ENCODE data around the gene MACROD2. TPM values are rescaled to one million over a fixed set of nuclear protein-coding genes. Genes with fewer than 3 reads are reported as not detected.

MACROD2 gene
- polyA plus RNA-seq, 2 of the 4 experiments (the other 2 are of a cell fraction) = 0.96 to 1.3 TPM

- no peaks in the 10 kb centered on the region for H3K4me1 ChIP-seq
- H3K4me2 ChIP-seq = no peak overlapping the region
- WGBS (ENCODE audit: missing lambda C conversion rate) = 67% methylated on average over 3 of the region's 3 CpGs
- ATAC-seq (no peak), FAIRE-seq (no peak), DNase-seq (ENCODE audit: low read depth in 1 of 2, low spot score in 1 of 2) (no peak)
- CTCF ChIA-PET = no interaction called here
- no peak overlapping the region for H3K4me3 ChIP-seq
- H3K9me3 ChIP-seq = no peaks in the 10 kb centered on the region
- H3K27ac ChIP-seq = no peak overlapping the region
- TF ChIP-seq E2F6 (IDR thresholded peaks at IDR 0.05; ENCODE audit: borderline replicate concordance, low read depth) (no peak), SMC3 (IDR thresholded peaks at IDR 0.05) (no peak), GATA3 (IDR thresholded peaks at IDR 0.05; ENCODE audit: borderline replicate concordance) (no peak), NPAS2 (CRISPR knock-in tag; IDR thresholded peaks at IDR 0.05; ENCODE audit: borderline replicate concordance) (no peak), BCL3 (IDR thresholded peaks at IDR 0.05) (no peak), REST (IDR thresholded peaks at IDR 0.05) (no peak)
- POLR2A ChIA-PET = no interaction called here
These were observed 1149.6 kb downstream of the MACROD2 start for GRCh38 chr20:15144916-15145315.

GRCh38 chr20:15146948-15147347 is 1151.6 kb downstream of the MACROD2 start:
- H3K4me2 ChIP-seq = no peak overlapping the region
- no peak for FAIRE-seq
- no peaks in the 10 kb centered on the region for H3K9me3 ChIP-seq
- TF ChIP-seq MAX (IDR thresholded peaks at IDR 0.05) = no peak
- TF ChIP-seq FOSL2 (IDR thresholded peaks at IDR 0.05) = no peak
- TF ChIP-seq FOSL2 (CRISPR knock-in tag; IDR thresholded peaks at IDR 0.05) = no peak
- no peak for TF ChIP-seq RAD21 (conservative IDR thresholded peaks at IDR 0.05 in 1 of 2, IDR thresholded peaks at IDR 0.05 in 1 of 2)
- no peak for TF ChIP-seq ELK1 (IDR thresholded peaks at IDR 0.05; ENCODE audit: low read depth, low read length)
- TF ChIP-seq NPAS2 (CRISPR knock-in tag; IDR thresholded peaks at IDR 0.05; ENCODE audit: borderline replicate concordance) = no peak
- TF ChIP-seq USF2 (IDR thresholded peaks at IDR 0.05) = no peak
- TF ChIP-seq CTCF (IDR thresholded peaks at IDR 0.05) = no peak
- TF ChIP-seq FOXS1 (CRISPR knock-in tag; IDR thresholded peaks at IDR 0.05) = no peak
- no peak for TF ChIP-seq TFCP2L1 (CRISPR knock-in tag; IDR thresholded peaks at IDR 0.05)
- no peak for TF ChIP-seq EP300 (IDR thresholded peaks at IDR 0.05)
- no peak for TF ChIP-seq HDAC2 (IDR thresholded peaks at IDR 0.05)
- TF ChIP-seq CBX2 (IDR thresholded peaks at IDR 0.05; ENCODE audit: borderline replicate concordance, low read depth) = no peak
- TF ChIP-seq ESRRA (IDR thresholded peaks at IDR 0.05; ENCODE audit: borderline replicate concordance, low read length) = no peak
- no peak for TF ChIP-seq MYC (IDR thresholded peaks at IDR 0.05; ENCODE audit: borderline replicate concordance, low read length)
- no peak for TF ChIP-seq KDM5A (IDR thresholded peaks at IDR 0.05)
- no peak overlapping the region for H3K27ac ChIP-seq
- H3K4me1 ChIP-seq = no peaks in the 10 kb centered on the region
- no peak for ATAC-seq
- H3K4me3 ChIP-seq = no peak overlapping the region
- ChIA-PET CTCF (no interaction called here), POLR2A (no interaction called here)
- DNase-seq (ENCODE audit: low read depth in 1 of 2, low spot score in 1 of 2) = no peak
- 75% methylated on average over 2 of the region's 2 CpGs for WGBS (ENCODE audit: missing lambda C conversion rate)

All from A549 (cell line).